NCI-H460 (cell line): Measurements from ENCODE around the gene FAAP100. TPM values are rescaled to one million over a fixed set of nuclear protein-coding genes. Genes with fewer than 3 reads are reported as not detected.

ENCODE experiments used
- DNase-seq: peaks from one replicate; pipeline ENCODE4 v3.0.0-alpha.2; 2016; ENCODE audit warnings: low read depth; ENCODE audit errors: extremely low read depth
- total RNA-seq: library from RNA; depleted of rRNA; stranded (reverse); fragments of >200 nt; shearing (Covaris generic); gene quantifications from 2 replicates; pipeline ENCODE4 v1.2.3, GENCODE V29; 2014

The FAAP100 gene
- total RNA-seq, 1 experiment from 2014 or later = 15.4 TPM

DNA sequence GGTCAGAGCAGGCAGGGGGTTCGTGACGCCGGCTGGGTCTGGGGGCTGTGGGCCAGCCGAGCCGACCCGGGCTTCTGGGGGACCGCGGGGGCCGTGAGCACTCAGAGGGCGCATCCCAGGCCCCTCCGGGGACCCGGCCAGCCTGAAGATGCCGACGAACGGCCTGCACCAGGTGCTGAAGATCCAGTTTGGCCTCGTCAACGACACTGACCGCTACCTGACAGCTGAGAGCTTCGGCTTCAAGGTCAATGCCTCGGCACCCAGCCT is 23.8 kb downstream of the FAAP100 start:
- DNase-seq = no peak

DNA sequence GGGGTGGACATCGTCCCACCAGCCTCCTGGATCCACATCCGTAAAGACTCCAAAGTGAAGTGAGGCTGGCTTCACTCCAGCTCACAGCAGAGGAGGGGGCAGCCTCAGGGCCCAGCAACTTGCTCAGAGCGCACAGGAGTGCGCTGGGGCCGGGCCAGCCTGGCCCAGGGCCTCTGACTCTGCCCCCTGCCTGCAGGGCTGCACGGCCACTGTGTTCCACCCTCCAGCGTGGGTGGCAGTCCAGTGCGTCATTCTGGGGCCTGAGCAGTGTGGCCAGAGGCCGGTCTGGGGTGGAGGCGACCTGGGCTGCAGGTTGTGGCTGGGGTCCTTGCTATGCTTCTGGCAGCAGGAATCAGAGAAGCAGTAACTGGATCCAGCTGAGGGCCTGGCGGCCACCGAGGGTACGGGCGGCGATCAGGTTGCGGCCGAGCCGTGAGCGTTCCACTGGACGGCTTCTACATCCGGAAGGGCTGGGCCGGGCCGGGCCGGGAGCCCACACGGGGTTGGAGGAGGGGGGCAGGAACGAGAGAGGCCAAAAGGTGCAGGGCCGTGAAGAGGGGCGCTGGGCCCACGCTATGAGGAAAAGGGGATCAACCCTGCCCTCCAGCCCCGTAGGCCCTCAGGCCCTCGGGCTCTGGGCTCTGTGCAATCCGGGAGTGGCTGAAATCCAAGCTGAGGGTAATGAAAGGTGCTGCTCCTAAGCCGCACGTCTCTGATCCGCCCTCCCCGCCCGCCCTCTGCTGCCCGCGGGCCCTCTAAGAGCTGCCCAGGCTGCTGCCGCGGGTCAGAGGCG is 24.4 kb downstream of the FAAP100 start, which contains the start of gene FSCN2:
TSS of gene FSCN2 (plus strand) at position 787 of the 793 bp plus-strand sequence. CDS start 155 bp downstream, outside the sequence.
- DNase-seq = no peak

DNA sequence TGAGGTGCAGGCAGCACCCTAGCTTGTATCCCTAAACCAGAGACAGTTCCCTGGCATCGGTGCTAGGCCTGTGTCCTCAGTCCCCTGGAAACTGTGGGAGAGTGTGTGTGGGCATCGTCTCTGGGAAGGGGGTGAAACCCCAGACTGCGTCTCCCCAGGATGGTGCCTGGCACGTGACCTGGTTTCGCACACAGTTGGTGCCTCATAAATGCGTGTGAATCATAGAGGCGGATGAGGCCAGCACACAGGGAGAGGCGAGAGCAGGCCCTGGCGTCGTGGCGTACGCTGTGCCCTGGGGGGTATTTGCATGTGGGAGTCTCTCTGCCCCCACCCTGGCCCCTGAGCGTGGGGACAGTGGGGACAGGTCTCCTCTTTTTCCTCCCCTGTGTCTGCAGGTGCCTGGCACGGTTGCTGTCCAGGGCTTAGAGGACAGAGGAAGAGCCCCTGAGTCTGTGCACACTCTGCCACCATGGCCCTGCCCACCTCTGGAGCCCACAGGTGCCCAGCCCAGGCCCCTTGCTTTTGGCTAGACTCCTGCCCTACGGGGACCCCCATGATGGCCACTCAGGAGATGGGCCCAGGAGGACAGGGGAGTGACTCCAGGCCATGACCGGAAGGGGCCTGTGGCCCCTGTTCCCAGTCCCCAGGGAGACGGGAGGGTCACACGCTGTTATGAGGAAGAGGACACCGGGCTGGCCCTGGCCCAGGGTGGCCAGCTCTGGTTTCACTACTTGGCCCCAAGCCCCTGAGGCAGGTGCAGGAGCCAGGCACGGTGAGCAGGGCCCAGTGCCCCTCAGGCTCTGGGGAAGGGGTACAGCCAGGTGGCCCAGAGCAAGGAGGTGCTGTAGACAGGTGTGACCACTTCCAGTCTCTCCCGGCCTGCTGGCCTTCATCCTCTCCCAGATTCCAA is 25.2 kb downstream of the FAAP100 start:
- DNase-seq = no peak

DNA sequence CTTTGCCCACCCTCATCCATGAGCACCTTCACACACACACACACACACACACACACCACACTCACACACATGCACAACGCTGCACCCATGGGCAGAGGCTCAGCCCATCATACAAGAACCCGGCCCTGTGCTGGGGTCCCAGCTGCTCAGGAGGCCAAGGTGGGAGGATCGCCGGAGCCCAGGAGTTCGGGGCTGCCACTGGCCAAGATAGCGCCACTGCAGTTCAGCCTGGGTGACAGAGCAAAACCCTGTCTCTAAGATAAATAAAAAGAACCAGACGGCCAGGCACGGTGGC is 27.3 kb downstream of the FAAP100 start:
- DNase-seq = no peak

DNA sequence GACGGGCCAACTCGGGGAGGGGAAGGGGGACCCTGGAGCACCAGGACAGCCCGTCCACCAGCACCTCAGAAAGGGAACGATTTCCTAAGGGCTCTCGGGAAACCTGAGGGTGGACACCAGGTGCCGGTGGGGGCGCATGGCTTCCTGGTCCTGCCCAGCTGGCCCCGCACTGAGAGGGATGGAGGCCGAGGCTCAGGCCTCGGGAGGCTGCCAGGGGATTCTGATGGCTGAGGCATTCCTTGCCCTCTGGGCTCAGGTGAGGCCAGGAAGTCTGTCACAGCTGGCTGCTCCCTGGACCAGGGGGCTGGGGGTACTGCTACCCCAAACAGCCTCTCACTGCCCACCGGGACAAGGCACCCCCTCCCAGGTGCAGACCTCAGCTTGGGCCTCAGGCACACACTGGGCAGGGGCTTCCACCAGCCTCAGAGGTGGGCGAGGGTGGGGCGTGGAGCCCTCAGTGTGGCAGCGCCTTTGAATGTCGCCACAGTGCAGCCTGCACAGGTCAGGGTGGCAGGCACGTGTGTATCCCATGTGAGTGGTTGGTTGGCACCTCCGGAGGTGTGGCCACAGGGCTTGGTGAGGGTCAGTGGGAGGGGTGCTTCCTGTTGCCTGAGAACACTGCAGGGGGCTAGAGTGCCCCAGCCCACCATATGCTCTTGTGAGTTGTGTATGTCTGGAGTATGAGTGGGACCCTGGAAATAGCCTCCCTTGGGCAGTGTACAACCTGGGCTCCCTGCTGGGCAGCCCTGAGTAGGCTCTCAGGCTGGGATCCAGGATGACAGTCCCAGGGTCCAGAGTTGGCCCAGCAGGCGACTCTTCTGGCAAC is 27.9 kb downstream of the FAAP100 start:
- DNase-seq = no peak

DNA sequence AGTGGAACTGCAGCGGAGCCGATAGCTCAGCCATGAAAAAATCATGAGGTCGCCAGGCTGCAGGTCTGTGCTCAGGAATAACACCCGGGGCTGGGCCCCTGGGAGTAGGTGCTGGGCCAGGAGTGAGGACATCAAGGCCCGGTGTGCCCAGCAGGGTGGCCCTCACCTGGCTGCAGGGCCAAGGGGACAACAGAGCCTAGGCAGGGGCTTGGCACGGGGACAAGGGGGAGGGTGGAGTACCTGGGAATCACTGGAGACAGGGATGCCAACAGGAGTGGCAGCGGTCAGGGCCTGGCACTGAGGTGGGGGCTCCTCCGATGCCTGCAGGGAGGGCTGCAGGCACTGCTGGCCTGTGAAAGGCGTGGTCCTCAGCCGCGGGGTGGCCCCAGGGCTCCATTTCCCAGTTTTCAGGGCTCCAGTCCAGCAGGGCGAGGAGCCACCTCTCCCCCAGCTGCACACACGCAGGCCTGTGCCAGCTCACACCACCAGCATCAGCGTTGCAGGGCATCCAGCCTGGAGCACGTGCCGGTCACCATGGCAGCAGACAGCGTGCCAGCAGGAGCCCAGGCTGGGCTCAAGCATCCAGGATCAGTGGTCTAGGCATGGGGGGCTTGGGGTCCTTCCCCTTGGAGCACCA is 28.6 kb downstream of the FAAP100 start:
- DNase-seq = no peak

DNA sequence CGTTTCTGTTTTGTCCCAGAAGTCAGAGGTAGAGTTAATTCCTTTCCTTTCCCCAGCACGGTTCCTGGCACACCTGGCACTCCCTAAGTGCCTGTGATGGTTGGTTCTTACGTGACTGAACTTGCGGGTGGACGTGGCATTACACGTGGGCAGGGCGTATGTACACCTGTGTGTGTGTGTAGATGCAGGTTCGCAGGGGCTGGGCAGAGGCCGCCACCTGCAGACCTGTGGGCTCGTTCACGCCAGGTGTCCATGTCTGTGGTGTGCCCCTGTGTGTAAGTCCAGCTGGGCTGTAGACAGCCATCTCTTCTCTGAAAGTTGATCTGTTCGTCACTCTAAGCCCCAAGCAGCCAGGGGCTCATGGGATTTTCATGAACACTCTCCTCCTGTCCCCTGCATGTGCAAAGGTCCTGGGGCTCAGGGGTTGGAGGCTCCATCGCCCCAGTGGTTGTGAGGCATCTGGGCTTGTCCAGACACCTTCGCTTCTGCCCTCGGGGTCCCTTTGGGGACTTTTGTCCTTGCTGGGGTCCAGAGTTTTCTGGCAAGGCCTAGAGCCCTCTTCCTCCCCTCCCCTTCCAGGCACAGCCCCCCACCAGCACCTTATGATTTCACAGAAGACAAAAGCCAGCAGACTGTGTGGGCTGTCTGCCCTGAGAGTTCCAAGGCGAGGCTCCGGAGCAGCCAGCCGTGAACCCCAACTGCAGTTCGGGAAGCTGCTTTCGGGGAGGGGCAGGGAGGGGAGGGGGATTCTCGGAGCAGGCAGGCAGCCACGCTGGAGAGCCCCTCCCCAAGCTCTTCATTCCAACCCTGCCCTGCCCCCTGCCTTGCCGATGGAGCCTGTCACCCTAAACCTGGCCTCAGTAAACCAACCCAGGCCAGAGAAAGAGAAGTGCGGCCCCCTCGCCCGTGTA is 29.4 kb downstream of the FAAP100 start:
- DNase-seq = no peak

DNA sequence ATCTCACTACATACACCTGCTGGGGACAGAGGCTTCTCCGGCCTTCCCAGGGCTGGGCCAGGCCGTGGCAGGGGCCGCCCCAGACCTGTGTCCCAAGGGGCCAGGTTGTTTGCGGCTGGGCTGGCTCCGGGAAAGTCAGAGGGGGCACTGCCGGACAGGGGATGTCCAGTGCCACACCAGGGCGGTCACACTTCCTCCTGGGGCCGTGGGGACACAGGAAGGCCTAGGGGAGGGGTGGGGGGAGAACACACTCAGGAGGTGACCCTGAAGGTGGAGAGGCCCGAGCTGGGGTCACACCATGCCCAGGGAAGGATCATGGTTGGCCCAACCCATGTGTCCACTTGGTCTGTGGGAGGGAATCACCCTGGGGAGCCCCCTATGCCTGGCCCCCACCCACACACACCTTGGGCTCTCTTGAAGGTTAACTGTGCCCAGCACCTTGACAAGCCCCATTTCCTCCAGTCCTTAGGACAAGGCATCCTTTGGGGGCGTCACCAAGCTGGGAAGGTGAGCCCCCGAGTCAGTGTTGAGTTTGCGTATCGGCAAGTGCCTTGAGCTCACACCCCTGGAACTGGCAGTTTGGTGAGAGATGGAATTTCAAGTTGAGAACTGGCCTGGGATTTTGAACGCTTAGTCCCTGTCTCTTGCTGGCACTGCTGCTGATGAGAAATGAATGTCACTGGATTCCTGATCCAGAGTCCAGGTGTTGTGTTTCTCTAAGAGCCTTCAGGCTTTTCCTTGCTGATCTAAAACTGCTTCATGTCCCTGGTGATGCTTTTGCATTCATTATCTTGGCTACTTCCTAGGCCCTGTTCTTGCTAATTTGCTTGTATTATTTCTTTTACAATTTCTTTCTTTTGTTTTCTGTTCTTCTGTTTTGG is 31.9 kb downstream of the FAAP100 start:
- no peak for DNase-seq

DNA sequence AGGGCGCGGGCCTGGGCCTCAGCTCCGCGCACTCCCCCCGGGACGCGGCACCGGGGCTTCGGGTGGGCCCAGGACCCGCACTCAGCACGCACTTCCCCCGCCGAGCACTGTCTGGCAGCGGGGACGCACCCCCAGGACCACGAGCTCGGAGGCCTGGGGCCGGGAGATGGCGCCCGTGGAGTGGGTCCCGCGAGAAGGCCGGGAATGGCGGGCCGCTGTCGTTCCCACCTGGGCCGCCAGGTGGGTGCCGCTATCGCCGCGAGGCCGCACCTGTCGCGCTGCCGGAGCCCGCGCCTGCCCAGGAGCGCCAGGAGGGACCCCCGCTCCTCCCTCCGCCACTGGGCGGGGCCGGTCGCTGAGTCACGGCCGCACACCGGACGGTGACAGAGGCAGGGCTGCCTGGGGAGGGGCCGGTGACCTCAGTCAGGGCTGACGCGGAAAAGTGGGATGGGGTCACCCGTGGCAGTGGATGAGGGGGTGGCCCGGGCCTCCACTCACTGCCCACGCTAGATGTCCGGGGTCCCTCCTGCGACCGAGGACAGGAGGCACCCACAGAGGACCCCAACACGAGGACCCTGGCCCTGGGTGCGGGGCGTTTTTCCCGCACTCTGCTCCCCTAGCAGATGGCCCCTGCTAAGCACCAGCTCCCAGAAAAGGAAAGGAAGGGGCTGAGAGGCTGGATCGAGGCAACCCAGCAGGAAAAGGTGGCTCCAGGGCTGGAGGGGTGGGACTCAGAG is 32.7 kb downstream of the FAAP100 start:
- DNase-seq = no peak

DNA sequence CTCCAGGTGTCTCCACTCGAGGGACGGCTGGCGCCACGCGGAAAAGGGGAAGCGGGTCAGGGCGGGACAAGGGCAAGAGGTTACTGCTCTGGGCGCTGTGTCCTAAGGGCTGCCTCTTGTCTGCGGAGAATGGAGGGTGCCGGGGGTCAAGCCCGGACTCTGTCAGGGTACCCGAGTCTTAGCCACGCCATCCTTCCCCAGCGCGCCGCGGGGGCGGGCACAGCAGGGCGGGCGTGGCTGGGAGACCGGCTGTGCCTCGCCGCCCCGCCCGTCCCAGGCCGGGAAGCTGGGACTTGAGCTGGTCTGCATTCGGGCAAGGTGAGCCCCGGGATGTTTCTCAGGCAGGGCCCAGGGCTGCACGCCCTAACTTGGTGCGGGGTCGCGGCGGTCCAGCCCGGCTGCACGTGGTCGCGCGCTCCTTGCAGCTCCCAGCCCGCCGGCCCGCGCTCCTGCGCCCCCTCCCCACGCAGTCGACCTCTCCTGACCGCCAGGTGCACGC is 33.3 kb downstream of the FAAP100 start:
- no peak for DNase-seq

DNA sequence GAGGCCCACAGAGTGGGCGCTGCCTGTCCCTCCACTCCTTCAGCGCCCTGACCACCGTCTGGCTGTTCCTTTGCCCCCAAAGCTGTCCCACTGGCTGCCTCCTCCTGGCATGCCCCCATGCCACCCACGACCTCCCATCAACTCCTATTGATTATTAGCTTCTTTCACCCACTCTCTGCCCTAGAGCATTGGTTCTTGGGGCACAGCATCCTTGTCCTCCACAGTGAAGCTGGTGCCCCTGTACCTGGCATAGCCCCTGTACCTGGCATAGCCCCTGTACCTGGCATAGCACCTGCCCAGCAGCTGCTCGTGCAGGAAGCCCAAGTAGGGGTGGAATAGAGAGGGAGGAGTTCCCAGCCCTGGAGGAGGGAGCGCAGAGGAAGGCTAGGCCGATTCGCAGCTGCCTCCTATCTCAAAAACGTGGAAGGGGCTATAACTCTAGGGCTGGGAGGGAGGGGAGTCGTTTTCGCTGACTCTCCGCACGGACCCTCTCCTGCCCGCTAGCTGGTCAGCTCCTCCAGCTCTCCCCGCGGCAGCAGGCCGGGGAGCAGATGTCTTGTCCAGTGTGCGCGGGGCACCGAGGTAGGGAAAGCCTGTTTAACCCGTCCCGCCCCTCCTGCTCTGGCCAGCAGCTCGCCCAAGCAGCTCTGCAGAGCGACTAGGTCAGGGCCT is 33.9 kb downstream of the FAAP100 start:
- no peak for DNase-seq

DNA sequence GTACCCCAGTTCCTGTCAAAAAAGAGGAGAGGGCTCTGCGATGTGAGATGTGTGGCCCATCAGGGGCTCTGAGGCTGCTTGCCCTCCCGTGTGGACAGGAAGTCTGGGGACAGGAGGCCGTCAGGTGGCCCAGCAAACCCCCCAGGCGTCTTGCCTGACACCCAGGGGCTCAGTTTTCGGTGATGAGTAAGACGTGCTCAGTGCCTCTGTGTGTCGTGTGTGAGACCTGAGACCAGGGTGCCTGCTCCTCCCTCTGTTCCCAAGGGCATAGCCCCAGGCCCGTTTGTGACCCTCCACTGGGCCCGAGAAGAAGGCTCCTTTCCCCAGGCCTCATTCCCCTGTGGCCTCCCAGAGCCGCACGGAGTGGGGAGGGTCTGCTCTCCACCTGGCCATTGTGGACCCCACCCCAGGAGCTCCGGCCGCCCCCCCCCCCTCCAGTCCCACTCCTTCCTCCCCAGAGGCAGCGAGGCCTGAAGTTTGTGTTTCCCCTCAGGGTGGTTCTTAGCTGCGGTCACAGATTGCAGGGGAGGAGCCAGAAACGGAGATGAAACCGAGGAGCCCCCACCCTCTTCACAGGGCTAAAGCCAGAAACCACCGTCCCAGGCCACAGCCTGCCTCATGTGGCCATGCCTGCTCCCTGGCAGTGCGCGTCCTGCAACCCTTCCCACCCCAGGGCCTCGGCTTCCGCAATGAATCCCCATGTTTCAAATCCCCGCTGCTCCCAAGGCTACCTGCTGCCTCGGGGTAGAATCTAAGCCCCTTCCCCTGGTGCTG is 34.6 kb downstream of the FAAP100 start:
- DNase-seq = no peak

DNA sequence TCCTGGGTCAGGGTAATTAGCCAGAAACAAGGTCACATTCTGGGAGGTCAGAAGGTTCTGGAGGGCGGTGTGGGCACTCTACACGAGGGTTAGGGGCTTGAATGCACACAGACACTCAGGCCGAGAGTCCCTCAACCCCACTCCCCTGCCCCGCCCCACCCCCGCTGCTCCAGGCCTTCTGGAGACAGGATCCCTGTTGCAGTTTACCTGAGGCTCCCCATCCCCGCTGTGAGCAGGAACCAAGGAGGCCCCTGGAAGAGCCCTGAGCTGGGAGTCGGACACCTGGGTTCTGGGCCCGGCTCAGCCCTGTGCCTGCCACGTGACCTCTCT is 35.2 kb downstream of the FAAP100 start:
- DNase-seq = no peak

DNA sequence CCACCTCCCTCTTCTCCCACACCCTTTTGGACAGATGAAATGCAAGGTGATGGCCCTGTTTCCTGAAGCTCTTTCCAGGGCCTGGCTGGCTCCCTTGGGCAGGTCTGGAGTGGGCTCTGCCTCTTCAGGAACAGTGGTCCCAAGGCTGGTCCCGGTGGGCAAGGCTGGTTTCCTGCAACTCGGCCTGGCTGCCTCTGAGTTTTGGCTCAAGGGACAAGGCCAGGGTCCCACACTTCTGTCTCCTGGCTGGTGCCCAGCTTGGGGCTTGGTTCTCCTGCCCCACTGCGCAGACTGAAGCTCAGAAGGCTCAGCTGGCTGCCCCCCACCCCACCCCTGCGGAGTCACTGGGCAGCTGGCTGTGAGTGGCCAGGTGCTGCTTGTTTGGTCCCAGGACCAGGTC is 35.7 kb downstream of the FAAP100 start:
- DNase-seq = no peak

DNA sequence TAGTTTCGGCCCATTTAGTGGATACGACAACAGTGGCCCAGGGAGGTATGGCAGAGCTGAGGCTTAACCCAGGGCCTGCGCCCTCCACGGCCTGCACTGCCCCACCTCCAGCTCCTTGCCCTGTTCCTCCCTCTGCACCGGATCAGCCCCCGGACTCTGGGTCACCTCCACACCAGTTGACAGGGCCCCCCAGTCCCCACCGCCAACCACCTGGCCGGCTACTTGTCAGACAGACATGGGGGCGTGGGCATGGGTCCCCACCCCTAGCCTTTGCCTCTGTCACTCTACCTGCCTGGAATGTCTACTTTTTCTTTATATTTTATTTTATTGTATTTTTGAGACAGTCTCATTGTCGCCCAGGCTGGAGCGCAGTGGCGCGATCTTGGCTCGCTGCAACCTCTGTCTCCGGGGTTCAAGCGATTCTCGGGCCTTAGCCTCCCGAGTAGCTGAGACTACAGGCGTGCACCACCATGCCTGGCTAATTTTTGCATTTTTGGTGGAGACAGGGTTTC is 36.6 kb downstream of the FAAP100 start:
- DNase-seq = no peak

DNA sequence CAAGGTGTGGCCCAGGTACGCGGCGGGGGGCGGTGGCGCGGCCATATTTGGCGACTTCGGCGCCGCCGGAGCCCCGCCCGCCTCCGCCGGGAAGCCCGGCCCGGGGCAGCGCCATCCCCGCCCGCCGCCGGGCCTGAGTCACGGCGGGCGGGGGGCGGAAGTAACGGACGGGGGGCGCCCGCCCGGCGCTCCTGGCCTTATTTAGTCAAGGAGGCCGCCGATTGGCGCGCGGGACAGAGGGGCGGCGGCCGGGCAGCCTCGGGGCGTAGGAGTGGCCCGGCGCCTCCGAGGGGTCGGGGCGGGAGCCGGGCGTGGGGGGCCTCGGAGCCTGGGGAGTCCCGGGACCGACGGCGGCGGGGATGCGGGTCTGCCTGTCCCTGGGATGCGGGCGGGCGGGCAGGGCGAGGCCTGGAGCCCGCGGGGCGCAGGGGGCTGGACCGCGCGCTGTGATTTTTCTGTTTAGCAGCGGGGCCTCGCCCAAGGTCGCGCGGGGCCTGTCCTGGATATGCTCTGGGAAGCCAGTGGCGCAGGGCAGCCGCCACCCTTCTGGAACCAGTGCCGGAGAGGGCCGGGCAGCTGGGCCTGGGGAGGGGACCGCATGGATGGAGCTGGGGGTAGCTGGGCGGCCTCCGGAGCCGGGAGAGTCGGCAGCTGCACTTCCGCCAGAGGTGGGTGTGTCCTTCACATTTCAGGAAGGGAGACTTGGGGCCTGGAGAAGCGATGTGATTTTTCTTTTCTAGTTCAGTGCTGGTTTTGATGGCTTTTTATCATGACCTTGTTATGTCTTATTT is 37.2 kb downstream of the FAAP100 start:
- no peak for DNase-seq
